ENCODE data around the gene C16orf89.

- TF ChIP-seq CTCF (IDR thresholded peaks at IDR 0.05) (no peak), POLR2A (IDR thresholded peaks at IDR 0.05) (no peak)
Measured at GRCh38 chr16:5077304-5077703, 11.5 kb upstream of the C16orf89 start.

All from body of pancreas (tissue), 4 donors.